DOHH2 (cell line): ENCODE results near the gene OR13J1.

Experiments used
- EZH2phosphoT487 ChIP-seq: fragments of 200-600 bp; sonication (generic); IDR thresholded peaks from 2 replicates; pipeline ENCODE4 v1.6.1; 2017; ENCODE audit warnings: borderline replicate concordance, mild to moderate bottlenecking, antibody characterized with exemption, low read length, moderate library complexity, mixed read lengths
- TF ChIP-seq, protein P1 (sequence below): fragments of 200-600 bp; sonication (generic); IDR thresholded peaks from one replicate; pipeline ENCODE4 v1.5.1; 2014; ENCODE audit warnings: antibody characterized with exemption, mild to moderate bottlenecking, low read depth, low read length; ENCODE audit not compliant: poor library complexity, severe bottlenecking

DNA sequence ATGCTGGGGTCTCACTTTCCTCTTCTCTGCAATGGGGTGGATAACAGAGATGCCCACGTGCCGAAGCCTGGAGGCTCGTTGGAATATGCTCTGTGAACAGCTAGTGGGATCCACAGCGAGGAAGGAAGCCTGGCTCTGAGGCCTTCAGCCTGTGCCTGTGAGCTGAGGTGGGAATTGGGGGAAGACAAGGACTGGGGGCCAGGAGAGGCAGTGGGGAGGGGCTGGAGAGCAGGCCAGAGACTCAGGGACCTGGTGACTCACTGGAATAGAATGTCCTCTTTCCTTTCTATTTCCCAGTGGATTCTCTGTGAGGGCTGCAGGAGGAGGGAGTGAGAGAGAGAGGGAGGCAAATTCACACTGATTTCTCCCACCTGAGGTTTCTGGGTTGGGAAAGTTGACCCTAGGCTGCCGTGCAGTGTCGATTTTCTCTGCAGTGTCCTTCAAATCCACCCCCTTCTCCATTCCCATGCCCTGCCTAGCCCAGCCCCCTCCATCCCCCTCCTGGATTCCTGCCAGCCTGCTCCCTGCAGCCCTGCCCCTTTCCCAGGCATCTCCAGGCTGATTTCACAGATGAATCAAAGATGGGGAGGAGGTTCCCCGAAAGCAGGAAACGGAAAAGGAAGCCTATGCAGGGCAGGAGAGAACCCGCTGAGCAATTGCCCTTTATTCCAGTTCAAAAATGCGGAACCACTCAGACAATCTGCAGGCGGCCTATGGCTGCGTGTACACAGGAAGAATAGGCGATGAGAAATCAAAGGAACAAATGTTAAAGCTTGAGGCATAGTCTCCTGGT lies 37.7 kb upstream of the OR13J1 start:
- TF ChIP-seq, protein P1, sequence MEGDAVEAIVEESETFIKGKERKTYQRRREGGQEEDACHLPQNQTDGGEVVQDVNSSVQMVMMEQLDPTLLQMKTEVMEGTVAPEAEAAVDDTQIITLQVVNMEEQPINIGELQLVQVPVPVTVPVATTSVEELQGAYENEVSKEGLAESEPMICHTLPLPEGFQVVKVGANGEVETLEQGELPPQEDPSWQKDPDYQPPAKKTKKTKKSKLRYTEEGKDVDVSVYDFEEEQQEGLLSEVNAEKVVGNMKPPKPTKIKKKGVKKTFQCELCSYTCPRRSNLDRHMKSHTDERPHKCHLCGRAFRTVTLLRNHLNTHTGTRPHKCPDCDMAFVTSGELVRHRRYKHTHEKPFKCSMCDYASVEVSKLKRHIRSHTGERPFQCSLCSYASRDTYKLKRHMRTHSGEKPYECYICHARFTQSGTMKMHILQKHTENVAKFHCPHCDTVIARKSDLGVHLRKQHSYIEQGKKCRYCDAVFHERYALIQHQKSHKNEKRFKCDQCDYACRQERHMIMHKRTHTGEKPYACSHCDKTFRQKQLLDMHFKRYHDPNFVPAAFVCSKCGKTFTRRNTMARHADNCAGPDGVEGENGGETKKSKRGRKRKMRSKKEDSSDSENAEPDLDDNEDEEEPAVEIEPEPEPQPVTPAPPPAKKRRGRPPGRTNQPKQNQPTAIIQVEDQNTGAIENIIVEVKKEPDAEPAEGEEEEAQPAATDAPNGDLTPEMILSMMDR = no peak
- no peak for TF ChIP-seq EZH2phosphoT487
